Cardiac ventricle fibroblast (primary cell): ENCODE results near the gene ZNF780B. TPM values are rescaled to one million over a fixed set of nuclear protein-coding genes. Genes with fewer than 3 reads are reported as not detected.

Source experiments
- total RNA-seq: library from RNA; depleted of rRNA; stranded (reverse); fragments of >200 nt; gene quantifications from 2 replicates; pipeline ENCODE4 v1.2.3, GENCODE V29; 2015

The ZNF780B gene
- total RNA-seq: 5.6 and 12.3 TPM in 2 replicates

DNA sequence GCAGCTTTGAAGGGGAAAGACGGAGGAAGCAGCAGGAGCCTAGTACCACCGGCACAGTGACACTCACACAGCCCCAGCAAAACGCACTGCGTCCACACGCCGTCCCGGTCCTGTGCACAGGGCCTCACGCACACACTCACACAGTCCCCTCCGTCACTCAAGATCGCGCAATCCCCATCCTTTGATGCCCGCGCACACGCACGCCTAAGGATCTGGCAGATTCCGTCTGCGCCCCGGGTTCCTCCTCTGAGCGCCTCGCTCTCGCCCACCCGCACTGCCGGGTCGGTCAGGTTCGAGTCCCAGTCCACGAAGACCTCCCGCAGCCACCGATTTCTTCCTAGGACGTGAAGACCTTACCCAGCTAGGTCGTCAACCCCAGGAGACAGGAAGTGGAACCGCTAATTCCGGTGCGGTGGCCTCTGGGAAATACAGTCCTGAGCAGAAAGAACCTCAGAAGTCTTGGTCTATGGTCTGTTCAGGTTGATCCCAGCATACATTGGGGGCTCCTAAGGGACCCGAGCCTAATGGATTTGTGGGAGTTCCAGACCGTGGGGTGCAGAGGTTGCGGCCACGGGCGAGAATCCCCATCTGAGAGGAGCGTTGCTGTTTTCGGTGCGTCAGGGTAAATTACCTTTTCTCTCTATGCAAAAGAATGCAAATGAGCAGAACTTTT is at the start of gene ZNF780B:
Gene ZNF780B, minus strand, starts transcription at position 400 of the 673 bp plus-strand sequence. CDS start 5,899 bp downstream, outside the sequence.

DNA sequence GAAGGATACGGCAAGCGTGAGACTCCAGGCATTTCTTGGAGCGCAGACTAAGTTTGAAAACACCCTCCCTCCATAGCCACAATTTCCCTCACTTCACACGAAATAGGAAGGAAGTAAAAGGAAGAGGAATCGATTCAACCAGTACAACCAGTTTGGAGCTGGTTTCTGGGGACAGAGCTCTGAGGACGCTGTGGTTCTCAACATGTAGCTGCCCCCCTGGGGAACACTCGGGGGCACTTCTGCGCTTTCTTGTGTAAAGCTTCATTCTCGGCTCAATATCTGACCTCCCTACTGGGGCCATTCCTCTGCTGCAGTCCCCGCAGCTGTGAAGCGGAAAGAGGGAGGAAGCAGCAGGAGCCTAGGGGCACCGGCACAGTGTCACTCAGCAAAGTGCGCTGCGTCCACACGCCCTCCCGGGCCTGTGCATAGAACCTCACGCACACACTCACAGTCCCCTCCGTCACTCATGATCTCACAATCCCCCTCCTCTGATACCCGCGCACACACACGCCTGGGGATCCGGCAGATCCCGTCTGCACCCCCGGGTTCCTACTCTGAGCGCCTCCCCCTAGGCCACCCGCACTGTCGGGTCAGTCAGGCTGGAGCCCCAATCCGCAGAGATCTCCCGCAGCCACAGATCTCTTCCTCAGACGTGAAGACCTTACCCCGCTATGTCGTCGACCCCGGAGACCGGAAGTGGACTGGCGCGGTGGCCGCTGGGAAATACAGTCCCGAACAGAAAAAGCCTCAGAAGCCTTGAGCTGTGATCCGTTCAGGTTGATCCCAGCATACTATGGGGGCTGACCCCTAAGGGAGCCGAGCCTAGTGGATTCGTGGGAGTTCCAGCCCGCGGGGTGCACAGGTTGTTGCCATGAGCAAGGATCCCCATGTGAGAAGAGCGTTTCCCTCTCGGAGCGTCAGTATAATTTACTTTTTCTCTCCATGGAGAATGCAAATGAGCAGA is 34.5 kb upstream of the ZNF780B start, which contains the start of gene ZNF780A:
Gene ZNF780A, minus strand, starts transcription at position 703 of the 964 bp plus-strand sequence. CDS start 6,190 bp downstream, outside the sequence.

DNA sequence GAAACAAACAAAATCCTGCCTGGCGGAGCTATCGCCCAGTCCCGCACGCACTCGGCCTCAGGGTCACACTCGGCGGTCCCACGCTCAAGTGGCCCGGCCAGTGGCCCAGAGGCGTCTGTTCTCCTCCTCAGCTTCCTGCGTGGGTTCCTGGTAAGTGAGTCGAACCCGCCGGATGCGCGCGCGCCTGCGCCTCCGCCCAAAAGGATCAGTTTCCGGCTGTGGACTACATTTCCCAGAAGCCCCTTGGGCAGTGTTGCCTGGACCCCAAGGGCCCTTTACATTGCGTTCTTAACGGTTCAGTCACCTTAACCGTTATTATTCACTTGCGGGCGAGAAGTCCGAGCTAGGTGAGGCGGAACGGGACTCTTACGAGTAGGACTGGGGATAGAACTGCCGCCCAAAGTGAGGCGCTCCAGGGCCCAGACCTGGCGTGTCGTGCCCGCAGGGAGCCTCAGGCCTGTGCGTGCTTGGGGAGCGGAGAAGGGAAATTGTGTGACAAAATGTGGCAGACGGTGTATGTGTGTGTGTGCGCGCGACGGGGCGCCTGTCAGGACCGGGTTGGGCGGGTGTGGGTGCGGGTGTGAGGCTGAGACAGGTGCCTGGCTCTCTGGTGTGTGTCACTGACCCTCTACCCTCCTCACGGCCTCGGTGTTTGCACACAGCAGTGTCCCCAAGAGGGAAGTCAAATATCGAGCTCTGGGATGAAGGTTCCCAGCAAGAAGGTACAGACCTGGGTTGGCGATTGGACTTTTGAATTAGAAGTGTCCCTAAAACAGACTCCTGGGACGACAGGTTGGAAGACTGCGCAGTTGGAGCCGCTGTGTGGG is 59.0 kb downstream of the ZNF780B start, which contains the start of gene ZNF546:
Gene ZNF546, plus strand, starts transcription at position 250 of the 827 bp plus-strand sequence. CDS start 1,267 bp downstream, outside the sequence.

Other genes with a start within 250 kb of the ZNF780B start
- gene DYRK1B, start 222.1 kb downstream of the ZNF780B start, total RNA-seq: 12.7 and 13.0 TPM in 2 replicates
- 124 and 129 TPM in 2 replicates for gene FBL, start 209.9 kb downstream of the ZNF780B start, total RNA-seq
- 4.6 and 4.9 TPM in 2 replicates for gene FCGBP, start 121.6 kb downstream of the ZNF780B start, total RNA-seq
- gene PSMC4, start 85.1 kb downstream of the ZNF780B start, total RNA-seq: 60.5 and 65.0 TPM in 2 replicates
- 3.2 and 9.4 TPM in 2 replicates for gene ZNF546, start 59.2 kb downstream of the ZNF780B start, total RNA-seq
- gene ZNF780A, start 34.7 kb upstream of the ZNF780B start, total RNA-seq: 9.7 and 19.2 TPM in 2 replicates
- 2.8 and 5.2 TPM in 2 replicates for gene MAP3K10, start 135.2 kb upstream of the ZNF780B start, total RNA-seq
- not detected in 2 replicates for gene TTC9B, start 162.2 kb upstream of the ZNF780B start, total RNA-seq
- 0.39 and 0.56 TPM in 2 replicates for gene CCNP, start 170.5 kb upstream of the ZNF780B start, total RNA-seq
- gene AKT2, start 229.1 kb upstream of the ZNF780B start, total RNA-seq: 63.9 and 67.7 TPM in 2 replicates